DOHH2 (cell line): ENCODE results near the gene DCAF5.

Experiments
- EZH2phosphoT487 ChIP-seq: fragments of 200-600 bp; sonication (generic); IDR thresholded peaks from 2 replicates; pipeline ENCODE4 v1.6.1; 2017; ENCODE audit warnings: borderline replicate concordance, mild to moderate bottlenecking, antibody characterized with exemption, low read length, moderate library complexity, mixed read lengths
- TF ChIP-seq, protein P1 (sequence below): fragments of 200-600 bp; sonication (generic); IDR thresholded peaks from one replicate; pipeline ENCODE4 v1.5.1; 2014; ENCODE audit warnings: antibody characterized with exemption, mild to moderate bottlenecking, low read depth, low read length; ENCODE audit not compliant: poor library complexity, severe bottlenecking

DNA sequence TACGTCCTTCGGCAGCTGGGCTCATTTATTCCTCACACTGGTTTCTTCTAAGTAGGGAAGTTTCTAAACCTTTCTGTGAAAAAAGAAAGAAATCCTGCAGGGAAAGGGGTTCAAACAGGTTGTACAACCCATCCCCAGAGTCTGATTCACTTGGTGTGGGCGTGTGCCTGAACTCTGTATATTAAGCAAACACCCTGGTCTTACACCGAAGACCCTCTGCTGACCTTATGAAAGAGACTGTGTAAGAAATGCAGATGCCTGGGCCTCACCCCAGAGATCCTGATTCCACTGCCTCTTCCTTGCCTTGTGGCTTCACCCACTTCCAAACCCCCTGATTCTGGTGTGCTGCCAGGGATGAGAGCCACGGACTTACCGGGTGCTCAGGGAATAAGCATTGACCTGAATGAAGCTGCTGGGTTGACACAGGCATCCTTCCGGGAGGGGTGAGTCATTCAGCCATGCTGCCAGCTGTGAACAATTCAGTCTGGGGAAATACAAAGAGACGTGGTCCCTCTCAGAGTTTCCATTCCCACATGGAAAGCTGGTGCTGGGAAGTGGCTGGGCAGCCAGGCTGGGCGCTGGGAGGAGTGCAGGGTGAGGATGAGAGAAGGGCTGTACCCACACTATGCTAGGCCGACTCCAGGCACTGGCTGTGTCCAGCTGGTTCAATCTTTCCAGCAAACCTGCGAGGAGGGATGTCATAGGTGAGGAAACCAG is 147.3 kb downstream of the DCAF5 start:
- TF ChIP-seq, protein P1, sequence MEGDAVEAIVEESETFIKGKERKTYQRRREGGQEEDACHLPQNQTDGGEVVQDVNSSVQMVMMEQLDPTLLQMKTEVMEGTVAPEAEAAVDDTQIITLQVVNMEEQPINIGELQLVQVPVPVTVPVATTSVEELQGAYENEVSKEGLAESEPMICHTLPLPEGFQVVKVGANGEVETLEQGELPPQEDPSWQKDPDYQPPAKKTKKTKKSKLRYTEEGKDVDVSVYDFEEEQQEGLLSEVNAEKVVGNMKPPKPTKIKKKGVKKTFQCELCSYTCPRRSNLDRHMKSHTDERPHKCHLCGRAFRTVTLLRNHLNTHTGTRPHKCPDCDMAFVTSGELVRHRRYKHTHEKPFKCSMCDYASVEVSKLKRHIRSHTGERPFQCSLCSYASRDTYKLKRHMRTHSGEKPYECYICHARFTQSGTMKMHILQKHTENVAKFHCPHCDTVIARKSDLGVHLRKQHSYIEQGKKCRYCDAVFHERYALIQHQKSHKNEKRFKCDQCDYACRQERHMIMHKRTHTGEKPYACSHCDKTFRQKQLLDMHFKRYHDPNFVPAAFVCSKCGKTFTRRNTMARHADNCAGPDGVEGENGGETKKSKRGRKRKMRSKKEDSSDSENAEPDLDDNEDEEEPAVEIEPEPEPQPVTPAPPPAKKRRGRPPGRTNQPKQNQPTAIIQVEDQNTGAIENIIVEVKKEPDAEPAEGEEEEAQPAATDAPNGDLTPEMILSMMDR, result no peak
- no peak for TF ChIP-seq EZH2phosphoT487
